HG03039 (cell line): Measurements from ENCODE around the gene DAPK3.
"Not testable (repeated sequence)": the region's sequence is repeated elsewhere in the genome, so short reads cannot be mapped to it uniquely, and the experiment has no call there.

Experiments used
- ATAC-seq: cut with Tn5 transposase; IDR thresholded peaks from one replicate; pipeline ENCODE4 v1.9.1; 2021; ENCODE audit warnings: mild to moderate bottlenecking, moderate library complexity; ENCODE audit not compliant: unreplicated experiment

DAPK3 gene

DNA sequence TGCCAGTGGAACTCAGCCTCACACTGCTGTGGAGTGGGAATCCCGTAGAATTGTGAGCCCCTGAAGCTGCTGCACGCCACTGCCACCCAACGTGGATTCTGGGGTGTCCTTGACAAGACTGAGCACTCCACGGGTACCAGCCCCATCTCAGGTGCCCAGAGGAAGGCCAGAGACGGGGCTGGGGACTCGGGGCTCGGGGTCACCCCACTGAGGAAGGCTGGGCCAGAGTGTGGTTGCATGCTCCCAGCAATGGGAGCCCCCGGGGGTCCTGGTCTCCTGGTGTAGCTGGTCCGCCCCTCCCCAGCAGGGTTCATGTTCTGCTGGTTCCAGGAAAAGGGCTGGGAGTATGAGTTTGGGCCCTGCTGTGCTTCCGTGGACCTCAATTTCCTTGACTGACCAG lies 15.2 kb downstream of the DAPK3 start:
- ATAC-seq = no peak

DNA sequence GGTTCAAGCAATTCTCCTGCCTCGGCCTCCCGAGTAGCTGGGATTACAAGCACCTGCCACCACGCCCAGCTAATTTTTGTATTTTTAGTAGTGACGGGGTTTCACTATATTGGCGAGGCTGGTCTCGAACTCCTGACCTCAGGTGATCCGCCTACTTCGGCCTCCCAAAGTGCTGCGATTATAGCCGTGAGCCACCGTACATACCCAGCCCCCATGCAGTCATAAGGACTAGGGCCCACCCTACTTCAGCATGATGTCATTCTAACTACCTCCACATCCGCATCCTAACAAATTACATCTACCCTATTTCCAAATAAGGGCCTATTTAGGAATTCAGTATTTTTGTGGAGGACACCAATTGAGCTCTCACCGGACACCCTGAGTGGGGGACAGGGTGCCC lies 15.6 kb downstream of the DAPK3 start:
- not testable (repeated sequence) for ATAC-seq

DNA sequence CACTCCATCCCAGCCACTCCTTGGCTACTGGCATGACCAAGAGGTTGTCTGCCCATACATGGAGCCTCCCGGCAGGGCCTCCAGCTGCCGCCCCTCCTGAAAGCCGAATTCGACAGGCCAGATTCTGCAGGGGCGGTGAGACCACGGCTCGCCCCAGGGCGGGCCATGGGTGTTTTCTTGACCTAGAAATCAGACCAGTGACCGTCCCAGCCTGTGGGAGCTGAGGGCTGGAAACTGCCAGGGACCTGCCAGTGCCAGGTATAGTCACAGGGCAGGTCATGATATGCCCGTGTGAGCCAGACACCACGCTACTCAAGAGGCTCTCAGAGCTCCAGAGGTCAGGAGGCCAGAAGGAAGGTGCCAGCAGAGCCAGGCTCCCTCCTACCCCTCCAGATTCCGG lies 16.8 kb downstream of the DAPK3 start:
- no peak for ATAC-seq

DNA sequence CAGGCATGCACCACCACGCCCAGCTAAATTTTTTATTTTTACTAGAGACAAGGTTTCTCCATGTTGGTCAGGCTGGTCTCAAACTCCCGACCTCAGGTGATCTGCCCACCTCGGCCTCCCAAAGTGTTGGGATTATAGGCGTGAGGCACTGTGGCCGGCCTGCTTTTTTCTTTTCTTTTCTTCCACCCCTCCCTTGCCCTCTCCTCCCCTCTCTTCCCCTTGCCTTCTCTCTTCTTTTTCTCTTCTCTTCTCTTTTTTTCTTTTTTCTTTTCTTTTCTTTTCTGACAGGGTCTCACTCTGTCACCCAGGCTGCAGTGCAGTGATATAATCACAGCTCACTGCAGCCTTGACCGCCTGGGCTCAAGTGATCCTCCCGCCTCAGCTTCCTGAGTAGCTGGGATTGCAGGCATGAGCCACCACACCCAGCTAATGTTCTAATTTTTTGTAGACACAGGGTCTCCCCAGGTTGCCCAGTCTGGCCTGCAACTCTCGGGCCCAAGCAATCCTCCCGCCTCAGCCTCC lies 18.1 kb downstream of the DAPK3 start:
- not testable (repeated sequence) for ATAC-seq

DNA sequence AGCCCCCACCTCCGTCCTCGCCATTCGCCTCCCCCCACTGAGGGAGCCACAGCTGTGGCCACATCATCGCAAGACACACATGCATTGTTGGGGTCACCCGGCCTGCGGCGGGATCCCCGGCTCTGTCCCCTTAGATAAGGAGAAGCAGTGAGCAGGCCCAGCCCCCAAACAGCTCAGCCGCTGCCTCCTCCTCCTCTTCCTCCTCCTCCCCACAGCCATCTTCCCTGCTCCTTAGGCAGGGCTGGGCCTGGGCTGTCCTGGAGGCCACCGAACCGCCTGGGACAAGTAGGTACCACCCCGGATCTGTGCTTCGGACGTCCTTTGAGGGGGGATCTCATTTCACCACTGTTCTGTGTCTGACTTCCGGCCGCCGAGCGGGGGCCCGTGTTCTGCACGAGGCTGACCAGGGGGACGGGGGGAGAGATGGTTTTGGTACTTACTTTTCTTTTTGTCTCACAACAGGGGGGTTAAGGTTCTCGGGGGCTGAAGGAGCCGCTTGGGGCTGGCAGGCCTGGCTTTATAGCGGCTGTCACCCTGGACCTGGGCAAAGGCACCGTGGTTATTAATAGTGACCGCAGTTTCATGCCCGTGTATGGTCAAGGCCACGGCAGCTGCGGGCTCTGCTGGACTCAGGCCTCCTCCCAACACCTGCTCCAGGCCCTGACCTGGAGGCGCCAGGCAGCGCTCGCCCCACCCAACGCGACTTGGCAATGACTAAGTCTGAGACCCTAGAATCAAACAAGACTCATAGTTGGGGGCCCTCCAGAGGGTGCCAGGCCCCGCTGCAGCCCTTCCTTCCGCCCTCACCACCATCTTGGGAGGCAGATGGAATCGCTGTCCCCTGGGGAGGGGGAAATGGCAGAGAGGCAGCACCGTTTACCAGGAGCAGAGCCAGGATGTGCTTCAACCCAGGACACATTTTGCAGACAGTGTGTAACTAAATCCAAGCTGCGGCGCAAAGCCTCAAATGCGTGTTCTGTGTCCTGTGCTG lies 19.7 kb downstream of the DAPK3 start:
- no peak for ATAC-seq

DNA sequence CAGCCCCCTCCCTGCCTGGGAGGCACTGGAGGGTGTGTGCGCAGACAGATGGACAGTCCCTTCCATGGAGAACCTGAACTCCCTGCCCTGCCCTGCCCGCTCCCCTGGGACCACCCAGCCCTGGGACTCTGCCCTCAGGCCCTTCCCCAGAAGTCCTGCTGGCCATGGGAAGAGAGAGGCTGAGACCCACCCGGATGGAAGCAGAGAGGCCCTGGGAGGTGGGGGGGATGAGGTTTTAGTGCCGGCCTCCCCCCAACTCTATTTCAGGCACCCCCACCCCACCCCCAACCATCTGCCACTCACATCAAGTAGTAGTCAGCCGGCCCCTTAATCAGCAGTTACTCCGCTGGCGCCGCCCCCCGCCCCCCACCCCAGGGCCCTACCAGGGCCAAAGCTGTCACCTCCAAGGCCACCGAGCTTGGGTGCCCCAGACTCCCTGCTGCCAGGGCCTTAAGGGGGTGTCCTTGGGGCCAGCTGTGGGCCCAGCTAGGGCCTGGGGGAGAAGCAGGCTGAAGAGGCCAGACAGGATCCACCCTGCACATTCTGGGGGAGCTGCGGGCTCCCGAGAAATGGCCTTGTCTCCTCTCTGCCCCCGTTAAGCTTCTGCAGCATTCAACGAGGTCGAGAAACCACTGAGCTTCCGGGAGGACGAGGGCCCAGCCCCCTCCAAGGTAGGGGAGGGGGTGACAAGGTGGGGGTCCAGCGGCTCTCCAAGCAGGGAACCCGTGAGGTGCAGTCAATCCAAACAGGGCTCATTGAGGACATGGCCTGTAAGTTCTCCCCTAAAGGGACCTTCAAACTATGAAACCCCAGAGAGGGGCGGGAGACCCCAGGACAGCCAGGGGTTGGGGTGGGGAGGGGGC lies 20.7 kb downstream of the DAPK3 start:
- ATAC-seq = no peak

DNA sequence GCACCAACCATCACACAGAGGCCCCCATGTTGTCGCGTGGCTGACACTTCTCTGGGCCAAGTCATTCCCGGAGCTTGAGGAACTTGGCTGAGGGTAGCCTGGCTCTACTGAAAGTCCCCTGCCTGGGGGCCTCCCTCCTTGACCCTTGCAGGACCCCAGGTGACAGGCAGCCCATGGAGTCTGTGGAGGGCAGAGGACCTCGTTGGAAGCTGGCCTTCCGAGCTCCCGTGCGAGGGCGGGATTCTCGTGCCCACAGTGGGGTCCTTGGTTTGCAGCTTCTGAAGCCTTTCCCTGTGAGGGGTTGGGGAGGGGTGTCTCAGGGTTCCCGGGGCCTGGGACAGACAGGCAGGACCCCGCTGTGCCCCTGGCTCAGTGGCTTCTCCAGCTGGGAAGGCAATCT lies 21.6 kb downstream of the DAPK3 start:
- no peak for ATAC-seq

DNA sequence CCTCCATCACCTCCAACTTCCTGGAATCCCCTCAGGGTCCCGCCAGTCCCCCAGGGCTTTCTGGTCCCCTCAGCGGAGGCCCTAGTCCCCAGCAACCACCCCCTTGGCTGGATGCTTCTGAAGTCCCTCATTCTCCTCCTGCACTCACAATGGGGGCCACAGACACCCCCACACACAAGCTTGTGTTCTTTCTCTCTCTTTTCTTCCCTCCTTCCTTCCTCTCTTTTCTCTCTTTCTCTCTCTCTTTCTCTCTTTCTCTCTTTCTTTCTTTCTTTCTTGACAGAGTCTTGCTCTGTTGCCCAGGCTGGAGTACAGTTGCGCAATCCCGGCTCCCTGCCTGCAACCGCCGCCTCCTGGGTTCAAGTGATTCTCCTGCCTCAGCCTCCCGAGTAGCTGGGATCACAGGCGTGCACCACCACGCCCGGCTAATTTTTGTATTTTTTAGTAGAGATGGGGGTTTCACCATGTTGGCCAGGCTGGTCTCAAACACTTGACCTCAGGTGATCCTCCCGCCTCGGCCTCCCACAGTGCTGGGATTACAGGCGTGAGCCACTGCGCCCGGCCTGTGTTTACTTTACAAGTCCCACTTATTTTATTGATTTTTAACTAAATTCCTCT lies 23.5 kb downstream of the DAPK3 start:
- not testable (repeated sequence) for ATAC-seq

DNA sequence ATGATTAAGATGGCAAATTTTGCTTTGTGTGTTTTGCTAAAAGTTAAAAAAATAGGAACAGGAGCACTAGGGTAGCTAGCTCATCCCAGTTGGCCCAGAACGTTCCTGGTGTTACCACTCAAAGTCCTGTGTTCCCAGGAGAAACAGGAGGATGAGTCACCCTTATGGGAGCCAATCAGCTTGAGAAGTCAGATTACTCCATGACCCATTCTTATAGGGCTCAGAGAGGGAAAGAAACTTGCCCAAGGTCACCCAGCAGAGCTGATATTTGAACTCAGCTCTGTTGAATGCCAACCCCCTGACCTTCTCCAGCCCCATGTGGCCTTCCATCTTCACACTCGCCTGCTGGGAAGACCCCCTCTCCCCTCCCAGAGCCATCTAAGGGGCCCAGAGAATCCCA lies 25.1 kb downstream of the DAPK3 start:
- ATAC-seq = no peak

DNA sequence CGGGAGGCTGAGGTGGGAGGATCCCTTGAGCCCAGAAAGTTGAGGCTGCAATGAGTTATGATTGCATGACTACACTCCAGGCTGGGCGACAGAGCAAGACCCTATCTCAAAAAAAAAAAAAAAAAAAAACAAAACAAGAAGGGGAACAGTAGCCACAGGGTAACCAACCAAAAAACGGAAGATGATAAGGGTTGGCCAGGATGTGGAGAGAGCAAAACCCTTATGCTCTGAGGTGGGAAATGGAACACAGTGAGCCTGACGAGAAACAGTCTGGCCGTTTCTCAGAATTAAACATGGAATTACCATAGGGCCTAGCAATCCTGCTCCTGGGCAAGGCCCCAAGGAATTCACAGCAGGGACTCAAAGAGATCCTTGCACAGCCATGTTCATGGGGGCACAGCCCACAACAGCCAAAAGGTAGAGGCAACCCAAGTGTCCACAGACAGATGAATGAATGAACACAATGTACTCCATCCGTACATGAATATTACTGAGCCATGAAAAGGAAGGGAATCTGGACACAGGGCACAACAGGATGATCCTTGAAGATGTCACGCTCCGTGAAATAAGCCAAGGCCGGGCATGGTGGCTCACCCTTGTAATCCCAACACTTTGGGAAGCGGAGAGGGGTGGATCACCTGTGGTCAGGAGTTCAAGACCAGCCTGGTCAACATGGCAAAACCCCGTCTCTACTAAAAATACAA lies 26.7 kb downstream of the DAPK3 start:
- ATAC-seq = no peak

DNA sequence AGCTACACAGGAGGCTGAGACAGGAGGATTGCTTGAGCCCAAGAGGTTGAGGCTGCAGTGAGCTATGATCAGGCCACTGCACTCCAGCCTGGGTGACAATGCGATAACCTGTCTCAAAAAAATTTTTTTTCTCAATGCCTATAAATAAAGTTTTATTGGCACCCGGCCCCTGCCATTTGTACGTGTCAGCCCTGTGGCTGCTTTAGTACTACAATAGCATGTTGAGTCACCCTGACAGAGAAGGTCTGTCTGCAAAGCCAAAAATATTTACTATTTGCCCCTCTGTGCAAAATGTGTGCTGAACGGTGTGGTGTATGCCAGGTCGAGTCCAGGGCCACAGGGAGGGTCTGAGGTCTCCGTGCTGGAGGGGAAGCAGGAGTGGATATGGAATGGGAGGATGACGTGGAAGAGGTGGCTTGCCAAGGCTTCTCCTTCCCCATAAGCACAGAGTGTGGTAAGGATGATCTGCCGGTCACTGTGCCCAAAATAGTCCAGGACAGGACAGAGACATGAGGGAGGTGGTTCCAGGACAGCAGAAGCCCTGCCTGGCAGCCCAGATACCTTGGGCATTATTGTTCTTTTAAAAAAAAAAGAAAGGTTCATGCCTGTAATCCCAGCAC lies 28.0 kb downstream of the DAPK3 start:
- ATAC-seq = no peak

DNA sequence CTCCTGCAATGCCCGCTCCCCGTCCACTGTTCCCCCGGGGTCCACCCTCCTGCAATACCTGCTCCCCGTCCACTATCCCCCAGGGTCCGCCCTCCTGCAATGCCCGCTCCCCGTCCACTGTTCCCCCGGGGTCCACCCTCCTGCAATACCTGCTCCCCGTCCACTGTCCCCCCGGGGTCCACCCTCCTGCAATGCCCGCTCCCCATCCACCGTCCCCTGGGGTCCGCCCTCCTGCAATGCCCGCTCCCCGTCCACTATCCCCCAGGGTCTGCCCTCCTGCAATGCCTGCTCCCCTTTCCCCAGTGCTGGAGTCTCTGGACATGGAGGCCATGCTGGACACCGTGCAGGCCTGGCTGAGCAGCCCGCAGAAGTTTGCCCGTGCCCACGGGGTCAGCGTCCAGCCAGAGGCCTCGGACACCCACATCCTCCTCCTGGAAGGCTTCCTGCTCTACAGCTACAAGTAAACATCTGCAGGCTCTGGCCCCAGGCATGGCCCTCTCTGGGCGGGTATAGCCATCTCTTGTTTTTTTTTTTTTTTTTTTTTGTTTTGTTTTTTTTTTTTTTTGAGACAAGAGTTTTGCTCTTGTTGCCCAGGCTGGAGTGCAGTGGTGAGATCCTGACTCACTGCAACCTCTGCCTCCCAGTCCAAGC lies 32.5 kb downstream of the DAPK3 start:
- ATAC-seq = not testable (repeated sequence)

DNA sequence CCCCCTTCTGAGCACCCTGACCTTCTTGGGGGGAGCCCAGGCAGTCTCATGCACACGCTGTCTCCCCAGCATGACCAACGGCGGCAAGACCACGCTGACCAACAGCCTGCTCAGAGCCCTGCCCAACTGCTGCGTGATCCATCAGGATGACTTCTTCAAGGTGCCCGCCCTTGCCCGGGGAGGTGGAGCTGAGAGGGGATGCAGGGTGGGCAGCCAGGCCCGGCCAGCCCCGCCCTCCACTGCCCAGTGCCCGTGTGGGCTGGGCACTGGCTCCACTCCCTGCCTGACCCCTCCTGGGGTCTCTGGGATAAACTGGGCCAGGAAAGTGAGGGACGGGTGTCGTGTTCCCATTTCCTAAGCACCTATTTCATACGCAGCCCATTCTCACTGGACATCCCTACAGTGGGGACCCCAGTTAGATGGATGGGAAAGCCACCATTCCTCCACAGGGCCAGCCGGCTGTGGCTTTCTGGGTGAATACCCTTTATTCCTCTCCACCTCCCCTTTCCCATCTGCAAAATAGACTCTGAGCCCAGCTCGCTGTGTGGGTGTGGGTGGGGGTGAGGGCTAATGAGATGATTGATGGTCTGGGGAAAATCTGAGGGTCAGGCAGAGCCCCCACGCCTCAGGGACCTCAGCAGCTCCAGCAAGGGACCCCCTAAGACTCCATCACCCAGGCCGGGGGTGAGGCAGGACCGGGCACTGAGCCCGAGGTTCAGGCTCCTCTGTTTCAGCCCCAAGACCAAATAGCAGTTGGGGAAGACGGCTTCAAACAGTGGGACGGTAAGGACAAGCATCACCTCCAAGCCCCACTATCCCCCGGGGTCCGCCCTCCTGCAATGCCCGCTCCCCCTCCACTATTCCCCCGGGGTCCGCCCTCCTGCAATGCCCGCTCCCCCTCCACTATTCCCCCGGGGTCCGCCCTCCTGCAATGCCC lies 34.1 kb downstream of the DAPK3 start:
- ATAC-seq = no peak

DNA sequence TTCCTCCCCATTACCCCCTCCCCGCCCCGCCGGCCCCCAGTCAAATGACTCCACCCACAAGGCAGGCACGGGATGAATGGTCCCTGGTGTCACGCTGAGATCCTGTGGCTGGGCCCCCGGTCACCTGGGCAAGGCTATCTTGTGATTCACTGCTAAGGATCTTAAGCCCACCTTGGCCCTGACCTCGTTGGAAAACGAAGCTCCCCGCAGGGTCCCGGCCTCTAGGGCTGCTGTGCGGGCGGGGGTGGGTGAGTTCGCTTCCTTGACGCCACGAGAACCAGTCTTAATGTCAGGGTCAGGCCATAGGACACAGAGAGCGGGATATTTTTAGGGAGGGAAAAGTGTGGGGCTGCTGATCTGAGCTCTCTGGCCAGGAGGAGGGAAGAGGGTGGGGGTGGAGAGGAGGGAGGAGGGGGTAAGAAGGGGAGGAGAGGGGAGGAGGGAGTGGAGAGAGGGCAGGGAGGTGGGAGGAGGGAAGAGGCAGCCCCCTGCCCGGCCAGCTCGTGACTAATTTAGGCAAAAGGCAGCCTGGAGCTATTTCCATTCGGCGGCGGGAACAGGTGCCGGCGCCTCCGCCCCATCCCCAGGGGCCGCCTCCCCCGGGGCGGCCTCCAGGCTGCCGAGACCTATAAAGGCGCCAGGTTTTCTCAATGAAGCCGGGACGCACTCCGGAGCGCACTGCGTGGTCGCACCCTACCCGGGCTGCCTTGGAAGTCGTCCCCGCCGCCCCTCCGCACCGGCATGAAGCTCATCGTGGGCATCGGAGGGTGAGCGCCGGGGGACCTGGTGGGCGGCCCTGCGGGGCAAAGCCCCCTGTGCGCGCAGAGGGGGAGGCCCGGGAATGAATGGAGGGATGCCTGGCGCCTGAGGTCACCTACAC lies 37.7 kb downstream of the DAPK3 start, which contains the start of gene NMRK2:
TSS of gene NMRK2 (plus strand) at position 139 of the 880 bp plus-strand sequence. CDS start at position 742, 603 bp downstream.
- no peak for ATAC-seq

DNA sequence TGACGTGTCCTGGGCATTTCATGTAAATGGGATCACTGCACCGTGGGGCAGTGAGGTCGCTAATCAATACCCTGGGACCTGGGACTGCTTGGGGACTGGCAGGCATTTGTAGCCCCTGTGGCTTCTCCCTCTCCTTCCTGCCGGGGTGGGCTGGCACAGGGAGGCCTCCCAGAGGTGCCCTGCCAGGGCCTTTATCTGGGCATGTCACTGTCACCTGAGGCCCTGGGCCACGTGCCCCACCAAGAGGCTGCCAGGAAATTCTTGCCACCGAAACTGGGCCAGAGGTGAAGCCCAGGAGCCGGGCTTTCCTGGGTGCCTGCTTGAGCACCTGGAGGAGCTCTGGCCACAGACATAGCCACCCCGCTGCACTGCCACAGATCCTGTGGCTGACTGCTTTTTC lies 39.9 kb downstream of the DAPK3 start:
- no peak for ATAC-seq

DNA sequence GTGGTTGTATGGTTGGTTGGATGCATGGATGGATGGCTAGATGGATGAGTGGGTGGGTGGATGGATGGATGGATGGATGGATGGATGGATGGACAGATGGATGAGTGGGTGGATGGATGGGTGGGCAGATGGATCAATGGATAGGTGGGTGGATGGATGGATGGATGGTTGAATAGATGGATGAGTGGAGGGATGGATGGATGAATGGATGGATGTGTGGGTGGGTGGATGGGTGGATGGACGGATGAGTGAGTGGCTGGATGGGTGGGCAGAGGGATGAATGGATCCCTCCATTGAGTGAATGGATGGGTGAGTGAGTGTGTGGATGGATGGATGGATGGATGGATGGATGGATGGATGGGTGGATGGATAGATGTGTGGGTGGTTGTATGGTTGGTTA lies 47.0 kb downstream of the DAPK3 start:
- no peak for ATAC-seq

DNA sequence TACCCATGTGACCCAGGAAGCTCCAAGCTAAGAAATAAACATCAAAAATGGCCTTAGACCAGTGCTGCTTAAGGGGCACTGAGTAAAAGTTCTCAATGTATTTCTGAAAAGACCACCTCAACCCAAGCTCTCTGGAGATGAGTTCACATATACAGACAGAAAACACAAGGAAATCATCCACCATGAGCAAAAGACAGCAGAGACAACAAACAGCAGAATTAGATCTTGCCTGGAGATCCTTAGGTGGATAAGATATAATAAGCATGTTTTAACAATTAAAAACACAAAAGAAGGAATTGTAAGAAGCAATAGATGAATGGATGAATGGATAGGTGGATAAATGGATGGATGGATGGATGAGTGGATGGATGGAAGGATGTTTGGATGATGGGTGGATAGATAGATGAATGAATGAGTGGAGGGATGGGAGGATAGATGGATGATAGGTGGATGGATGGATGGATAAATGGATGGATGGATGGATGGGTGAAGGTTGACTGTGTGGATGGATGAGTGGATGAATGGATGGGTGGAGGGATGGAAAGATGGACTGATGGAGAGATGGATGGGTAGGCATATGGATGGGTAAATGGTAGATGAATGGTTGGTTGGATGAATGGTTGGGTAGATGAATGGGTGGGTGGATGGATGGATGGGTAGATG lies 47.7 kb downstream of the DAPK3 start:
- ATAC-seq = no peak
